Activated T-cell treated with anti-CD3 and anti-CD28 coated beads, Interleukin-2, amount 50 U/mL, for 48 hours (primary cell): ENCODE results near the gene FBXW8.
"Not testable (repeated sequence)": the region's sequence is repeated elsewhere in the genome, so short reads cannot be mapped to it uniquely, and the experiment has no call there.

ENCODE experiments used
- DNase-seq, 2 experiments: peaks; one replicate each; pipeline ENCODE4 v3.0.0-alpha.2; 2020

The FBXW8 gene

DNA sequence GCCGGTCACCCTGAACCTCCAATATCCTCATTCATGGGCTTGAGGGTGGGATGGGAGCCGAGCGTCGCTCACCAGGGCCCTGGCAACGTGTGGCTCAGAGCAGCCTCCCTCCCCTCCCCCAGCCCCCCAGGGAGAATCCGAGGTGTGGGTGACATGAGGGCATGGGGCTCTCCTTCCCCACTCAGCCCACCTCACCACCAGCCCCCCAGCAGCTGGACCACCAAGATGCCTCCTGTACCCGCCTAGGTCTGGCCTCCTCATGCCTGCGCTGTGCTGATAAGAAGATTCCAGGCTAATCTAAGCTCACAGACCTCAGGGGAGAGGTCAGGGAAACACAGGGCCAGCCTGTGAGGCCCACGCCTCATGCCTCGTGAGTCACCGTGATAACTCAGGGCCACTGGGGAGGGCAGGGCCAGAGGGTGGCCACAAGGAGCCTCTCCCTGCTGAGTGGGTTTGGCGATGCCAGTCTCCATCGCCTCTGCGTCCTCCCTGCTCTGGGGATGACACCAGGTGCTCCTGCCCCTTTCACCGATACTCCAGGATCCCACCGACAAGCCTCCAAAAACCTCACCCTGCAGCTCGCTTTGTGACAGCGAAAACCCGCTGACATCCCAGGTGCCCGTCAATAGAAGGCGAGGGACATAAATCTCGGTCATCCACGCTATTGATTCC is 131.6 kb downstream of the FBXW8 start:
- DNase-seq, result no peak

DNA sequence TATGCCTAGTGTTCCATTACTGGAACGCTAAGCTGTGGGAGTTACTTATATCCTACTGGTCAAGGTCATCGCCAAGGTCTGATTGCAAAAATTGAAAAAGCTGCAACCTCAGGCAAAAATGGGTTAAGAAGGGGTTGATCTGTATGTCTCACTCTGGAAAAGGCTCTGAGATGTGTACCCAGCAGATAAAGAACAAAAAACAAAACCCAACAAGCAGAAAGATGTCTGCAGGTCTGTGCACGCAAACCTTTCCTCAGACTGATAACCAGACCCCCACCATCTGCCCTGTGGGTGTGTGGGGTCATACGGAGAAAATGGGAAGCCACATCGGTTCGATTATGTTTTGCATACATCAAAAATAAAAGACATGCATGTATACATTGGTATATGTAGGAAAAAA is 132.1 kb downstream of the FBXW8 start:
- DNase-seq, result no peak

DNA sequence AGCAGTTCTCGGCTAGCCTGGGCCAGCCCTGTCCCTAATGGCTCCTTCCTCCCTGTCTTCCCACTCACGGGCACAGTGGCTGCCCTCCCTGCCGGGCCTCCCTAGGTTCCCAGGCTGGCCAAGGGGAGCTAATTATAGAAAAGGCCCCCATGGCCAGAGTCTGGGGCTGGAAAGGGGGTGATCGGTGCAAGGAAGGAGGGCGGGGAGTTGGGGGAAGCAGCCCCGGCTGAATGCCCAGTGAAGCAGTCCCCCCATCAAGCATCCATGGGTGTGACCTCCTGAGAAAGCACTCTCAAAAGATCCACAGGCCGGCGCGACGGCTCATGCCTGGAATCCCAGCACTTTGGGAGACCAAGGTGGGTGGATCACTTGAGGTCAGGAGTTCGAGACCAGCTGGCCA is 133.6 kb downstream of the FBXW8 start:
- DNase-seq, result no peak

DNA sequence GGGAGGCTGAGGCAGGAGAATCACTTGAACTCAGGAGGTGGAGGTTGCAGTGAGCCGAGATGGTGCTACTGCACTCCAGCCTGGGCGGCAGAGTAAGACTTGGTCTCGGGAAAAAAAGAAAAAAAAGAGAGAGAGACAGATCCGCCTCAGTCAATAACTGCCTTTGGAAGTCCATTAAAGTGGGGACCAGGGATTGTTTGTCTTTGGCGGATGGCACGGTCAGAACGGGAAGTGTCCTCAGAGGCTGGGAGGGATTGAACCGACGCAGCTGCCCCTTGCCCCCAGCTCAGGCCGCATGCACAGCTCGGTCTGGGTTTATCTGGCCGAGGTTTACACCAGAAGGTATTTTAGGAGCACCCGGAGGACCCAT is 134.0 kb downstream of the FBXW8 start:
- no peak for DNase-seq

DNA sequence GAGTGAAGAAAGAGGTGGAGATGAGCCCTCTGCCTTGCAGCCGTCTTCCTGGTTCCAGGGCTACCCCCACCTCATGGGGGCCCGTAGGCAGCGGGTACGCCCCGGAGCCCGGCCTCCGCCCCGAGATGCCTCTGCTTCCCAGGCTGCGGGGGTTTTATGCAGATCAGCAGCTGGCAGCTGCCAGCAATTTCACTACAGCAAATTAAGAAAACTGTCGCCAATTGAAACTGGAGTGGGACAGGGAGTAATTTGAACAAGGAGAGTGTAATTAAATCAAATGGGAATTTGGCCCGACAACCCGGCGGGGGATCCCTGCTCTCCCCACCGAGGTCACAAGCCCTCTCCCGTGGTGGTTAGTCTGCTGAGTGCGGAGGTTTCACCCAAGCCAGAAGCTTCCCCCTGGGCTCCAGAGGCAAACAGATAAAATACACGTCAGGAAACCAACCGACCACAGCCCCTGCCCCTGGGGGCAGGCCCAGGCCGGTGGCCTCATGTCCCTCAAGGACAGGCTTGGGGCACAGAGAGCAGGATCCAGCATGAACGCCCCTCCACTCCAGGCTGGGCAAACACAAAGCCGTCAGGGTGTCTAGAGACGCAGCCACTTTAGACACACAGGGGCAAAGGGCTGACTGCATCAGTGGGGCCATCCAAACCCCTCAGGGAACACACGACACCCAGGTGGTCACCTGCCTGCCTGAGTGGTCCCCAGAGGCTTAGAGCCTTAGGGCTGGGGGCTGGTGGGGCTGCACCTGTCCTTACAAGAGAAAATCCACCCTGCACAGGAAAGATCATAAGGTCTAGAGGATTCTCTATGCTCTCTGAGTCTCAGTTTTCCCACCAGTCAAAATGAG is 134.6 kb downstream of the FBXW8 start:
- DNase-seq, result no peak

DNA sequence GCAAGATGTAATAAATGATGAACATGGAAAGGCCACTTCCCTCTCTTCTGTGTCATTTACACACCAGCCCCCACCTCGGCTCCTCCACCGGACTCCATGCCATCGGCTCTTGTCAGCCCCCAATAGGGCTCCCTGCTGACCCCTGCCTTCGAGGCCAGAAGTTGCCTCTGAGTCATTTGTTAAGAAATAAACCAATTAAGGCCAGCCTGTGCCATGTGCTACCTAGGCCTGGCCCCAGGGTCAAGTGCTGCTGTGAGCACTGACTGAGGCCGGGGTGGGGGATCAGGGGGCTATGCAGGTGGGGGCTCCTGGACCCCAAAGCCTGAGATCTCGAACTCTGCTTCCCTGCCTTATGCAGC is 135.2 kb downstream of the FBXW8 start:
- DNase-seq, result no peak

DNA sequence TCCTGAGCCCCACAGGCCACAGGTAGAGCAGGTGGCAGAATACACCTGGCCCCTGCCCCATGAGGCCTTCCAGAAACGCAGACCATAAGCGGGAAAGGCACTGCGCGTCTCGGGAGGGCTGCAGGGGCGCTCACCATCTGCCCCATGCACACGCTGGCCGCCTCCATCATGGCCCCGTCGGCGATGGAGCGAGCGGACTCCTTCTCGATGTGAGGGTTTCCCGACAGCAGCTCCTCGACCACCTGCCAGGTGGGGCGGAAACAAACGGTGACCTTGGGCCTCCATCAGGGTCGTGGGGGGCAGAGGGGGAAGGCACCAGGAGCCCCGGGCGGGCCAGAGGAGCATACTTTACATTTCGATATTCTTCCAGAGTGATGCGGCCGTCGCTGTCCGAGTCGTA is 135.7 kb downstream of the FBXW8 start:
- DNase-seq, result no peak

DNA sequence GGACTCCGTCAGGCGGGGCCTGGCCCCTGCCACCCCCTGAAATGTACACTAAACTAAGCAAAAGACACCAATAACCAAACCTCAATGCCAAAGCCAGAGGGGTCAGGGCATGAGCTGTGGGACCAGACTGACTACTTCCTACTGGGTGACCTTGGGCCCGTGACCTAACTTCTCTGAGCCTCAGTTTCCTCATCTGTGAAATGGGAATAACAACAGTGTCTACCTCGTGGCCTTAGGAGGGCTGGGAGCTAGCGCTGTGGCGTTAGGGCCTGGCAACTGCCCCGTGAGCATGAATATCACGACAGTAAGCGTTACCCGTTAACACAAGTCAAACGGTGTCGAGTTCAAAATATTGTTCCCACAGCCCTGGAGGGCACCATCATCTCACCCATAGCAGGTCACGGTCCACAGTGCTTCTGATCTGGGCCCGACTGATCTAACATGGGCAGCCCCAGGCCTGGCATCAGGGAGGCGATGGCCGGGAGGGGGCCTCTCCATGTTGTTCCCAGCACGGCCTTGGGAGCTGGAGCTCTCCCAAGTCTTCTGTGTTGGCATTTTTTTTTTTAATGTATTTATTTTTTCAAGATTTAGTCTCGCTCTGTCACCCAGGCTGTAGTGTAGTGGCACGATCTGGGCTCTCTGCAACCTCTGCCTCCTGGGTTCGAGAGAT is 136.2 kb downstream of the FBXW8 start:
- no peak for DNase-seq

DNA sequence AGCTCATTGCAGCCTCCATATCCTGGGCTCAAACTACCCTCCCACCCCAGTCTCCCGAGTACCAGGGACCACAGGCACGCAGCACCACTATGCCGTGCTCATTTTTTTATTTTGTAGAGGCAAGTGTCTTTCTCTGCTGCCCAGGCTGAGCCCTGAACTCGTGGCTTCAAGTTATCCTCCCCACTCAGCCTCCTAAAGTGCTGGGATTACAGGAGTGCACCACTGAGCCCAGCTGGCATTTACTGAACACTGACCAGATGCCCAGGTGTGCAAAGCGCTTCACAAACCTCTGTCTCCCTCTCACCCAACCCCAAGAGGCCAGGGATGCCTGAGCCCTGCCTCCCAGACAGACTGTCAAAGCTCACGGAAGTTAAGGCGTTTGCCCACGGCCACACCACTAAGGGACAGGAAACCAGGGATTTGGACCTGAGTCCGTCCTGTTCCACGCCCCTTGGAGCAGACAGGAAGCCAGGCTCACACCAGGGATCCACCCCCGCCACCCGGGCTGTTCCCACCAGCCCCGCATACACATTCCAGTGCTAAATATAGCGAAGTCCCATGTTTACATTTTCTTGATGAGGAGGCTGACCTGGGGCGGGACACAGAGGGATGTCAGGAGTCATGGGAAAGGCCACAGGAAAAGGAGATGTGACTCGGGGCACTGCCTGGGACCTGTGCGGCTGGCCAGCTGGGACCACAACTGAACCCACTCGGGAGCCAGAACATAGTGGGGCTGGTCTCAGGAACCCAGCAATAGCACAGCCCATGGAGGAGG is 137.2 kb downstream of the FBXW8 start:
- no peak for DNase-seq

DNA sequence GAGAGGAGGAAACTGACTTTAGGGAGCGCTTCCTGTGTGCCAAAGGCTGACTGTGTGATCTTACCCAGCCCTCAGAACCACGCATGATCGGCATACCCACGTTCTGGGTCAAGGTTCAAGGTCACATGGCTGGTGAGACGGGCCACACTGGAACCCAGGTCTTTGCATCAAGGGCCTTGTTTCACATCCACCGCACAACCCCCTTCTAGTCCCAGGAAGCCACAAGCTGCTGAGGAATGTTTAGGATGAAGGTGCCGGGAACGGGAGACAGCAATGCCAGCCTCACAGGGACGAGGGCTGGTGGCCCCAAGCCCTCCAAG is 137.8 kb downstream of the FBXW8 start:
- DNase-seq, result no peak

DNA sequence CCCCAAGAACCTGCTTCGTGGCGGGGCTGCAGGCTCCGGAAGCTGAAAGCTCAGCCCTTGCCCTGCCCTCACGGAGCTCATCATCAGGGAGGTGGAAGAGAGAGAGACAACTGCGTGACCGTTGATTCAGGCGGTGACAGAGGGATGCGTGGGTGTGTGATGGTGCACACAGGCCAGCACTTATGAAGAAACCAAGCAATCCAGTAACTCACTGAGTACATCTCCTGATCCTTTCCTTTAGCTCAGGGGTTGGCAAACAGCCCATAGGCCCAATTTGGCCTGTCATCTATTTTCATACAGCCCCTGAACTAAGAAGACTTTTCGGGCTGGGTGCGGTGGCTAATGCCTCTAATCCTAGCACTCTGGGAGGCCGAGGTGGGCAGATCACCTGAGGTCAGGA is 138.5 kb downstream of the FBXW8 start:
- DNase-seq, result no peak

DNA sequence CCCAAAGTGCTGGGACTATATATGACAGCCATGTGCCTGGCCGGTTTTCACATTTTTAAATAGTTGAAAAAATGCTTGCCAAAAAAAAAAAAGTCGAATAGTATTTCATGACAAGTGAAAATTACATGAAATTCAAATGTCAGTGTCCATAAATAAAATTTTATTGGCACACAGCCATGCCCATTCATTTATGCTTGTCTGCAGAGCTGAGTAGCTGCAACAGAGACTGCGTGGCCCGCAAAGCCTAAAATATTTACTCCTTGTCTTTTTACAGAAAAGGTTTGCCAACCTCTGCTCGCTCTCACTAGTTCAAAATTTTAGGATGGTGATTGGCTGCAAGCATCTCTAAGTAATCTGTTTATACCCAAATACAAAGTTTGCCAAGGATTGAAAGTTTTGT is 139.3 kb downstream of the FBXW8 start:
- DNase-seq, result no peak

DNA sequence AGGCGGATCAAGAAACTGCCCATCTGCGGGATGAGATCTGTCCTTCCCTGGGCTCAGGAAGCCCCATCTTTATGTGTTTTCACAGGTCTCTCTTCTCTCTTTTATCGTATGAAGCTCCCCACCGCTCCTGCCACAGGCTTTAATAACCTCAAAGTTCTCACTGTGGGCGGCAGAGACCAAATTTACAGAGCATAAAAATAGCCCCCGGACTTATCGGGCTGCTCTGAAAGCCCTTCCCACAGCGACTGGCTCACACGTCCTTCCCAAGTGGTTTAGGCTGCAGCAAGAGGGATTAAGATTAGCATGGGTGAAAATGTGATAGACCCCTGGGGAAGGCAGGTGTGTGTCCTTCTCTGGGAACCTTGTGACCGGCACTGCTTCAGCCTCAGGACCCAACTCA is 140.6 kb downstream of the FBXW8 start:
- DNase-seq, result no peak

DNA sequence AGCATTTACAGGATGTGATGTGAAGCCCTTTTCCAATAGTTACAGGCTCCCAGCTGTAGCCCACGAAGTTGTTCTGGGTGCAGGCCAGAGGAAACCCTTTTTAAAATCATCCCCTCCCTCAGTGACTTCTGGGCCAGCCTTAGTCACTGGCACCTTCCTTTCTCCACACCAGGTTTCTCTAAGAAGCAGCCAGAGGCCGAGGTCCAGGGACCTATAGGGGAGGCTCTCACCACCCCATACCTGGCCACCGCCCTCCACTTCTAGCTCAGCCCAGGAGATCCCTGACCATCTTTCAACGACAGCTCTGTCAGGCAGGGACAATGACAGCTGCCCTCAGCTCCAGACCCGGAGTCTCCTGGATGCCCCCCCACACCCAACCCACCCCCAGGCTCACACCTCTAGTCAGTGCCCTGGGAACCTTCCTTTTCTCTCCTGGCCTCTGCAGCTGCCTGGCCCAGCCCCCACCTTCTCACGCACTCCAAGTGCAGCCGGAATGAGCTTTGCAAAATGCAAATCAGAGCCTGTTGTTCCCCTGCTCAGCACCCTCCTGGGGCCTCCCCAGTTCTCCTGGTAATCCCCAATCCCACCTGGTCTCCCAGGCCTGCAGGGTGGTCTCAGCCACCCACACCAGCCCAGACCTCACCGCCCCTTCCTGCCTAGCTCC is 141.8 kb downstream of the FBXW8 start:
- no peak for DNase-seq

DNA sequence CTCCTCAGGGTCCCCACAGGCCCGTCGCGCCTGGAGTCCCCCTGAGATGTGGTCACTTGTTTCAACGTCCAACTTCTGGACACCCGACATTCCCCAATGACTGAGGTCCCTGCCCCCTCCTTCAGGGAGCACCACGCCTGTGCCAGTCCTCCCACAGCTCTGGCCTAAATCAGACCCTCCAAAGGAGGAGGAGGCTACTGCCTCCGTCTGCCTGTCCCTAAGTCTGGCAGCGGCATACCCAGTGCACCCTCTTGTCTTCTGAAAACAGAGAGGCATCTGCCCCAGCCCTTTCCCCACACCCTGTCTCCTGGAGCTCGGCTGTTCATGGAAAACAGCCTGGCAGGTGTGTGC is 142.3 kb downstream of the FBXW8 start:
- DNase-seq, result no peak

DNA sequence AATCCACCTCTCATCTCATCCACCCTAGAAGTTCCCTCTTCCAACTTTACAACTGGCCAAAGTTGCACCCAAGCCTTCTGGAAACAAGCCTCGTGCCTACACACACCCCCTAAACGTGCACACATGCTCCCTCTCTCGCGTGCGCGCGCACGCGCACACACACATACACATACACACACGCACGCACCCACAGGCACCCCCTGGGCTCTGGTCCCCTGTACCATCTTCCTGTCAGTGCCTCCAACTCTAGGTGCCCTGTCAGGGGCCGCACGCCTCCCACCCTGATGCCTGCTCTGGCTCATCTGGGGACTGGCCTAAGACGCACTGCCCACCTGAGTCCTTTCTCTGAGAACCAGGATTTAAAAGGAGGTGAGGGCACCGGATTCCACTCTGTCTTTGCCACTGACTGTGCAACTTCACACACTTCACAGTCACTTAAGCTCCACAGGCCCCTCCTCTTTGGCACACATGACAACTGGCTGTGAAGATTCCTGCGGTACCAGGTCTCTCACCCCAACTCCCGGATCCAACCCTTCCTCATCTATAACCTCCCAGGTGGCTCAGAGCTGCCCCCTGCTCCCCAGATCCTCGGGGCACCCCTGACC is 142.9 kb downstream of the FBXW8 start:
- no peak for DNase-seq

DNA sequence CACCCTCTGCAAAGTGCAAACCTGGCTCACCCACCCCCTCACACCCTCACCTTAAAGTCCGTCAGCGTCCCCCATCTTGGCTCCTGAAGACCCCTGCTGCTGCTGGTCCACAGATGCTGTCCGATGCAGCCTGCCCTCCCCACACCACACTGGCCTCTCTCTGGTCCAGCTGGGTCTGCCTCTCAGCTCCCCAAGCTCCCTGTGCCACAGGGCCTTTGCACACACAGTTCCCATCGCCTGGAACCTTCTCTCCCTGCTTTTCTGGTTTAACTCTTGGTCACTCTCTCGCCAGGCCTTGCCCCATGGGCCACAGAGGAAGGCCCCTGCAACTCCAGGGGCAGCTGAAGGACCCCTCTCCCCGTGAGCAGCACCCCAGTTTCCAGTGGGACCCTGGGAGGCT is 143.5 kb downstream of the FBXW8 start:
- no peak for DNase-seq

DNA sequence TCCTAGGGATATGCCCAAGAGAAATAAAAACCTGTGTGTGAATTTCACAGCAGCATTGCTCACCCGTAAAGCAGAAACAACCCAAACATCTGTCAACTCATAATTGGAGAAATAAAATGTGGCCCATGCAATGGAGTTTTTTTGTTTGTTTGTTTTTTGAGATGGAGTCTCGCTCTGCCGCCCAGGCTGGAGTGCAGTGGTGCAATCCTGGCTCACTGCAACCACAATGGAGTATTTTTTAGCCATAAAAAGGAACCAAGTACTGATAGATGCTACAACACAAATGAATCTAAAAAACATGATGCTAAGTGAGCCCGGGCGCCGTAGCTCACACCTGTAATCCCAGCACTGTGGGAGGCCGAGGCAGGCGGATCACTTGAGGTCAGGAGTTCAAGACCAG is 146.9 kb downstream of the FBXW8 start:
- not testable (repeated sequence) for DNase-seq

DNA sequence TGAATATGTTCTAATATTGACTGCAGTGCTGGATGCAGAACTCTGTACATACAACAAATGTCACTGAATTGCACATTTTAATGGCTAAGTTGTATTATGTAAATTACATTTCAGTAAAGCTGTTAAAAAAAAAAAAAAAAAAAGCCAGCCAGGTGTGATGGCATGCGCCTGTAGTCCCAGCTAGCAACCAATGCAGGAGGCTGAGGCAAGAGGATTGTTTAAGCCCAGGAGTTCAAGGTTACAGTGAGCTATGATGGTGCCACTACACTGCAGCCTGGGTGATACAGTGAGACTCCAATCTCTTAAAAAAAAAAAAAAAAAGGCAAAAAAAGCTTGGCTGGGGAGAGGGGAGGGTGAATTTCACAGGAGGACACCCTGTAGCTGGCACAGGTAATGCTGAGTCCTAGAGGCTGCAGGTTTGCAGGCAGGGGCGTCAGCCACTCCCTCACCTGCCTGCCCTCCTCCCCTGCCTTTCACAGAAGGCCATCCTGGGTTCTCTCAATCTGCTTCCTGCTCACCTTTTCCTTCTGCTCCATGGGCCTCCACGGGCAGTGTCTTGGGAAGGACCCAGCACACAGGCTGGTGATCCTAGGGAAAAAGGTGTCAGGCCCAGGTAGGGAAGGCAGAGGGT is 147.8 kb downstream of the FBXW8 start:
- DNase-seq, result no peak

DNA sequence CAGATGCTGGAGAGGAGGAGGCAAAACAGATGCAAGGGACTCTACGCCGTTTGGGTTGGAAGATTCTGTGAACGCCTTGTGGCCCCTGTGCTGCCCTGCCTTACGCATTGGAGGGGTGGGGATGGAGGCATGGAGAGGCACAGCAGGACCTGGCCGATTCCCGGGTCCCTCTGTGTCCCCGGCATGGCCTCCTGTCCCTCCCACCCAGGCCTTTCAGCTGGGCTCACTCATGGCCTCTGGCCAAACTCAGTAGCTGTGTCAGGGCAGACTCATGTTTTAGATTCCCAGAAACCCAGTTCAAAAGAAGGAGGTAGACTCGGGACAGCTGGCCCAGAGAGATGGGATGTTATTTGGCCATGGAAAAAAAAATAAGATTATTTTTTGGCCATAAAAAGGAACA is 148.4 kb downstream of the FBXW8 start:
- DNase-seq, result no peak

DNA sequence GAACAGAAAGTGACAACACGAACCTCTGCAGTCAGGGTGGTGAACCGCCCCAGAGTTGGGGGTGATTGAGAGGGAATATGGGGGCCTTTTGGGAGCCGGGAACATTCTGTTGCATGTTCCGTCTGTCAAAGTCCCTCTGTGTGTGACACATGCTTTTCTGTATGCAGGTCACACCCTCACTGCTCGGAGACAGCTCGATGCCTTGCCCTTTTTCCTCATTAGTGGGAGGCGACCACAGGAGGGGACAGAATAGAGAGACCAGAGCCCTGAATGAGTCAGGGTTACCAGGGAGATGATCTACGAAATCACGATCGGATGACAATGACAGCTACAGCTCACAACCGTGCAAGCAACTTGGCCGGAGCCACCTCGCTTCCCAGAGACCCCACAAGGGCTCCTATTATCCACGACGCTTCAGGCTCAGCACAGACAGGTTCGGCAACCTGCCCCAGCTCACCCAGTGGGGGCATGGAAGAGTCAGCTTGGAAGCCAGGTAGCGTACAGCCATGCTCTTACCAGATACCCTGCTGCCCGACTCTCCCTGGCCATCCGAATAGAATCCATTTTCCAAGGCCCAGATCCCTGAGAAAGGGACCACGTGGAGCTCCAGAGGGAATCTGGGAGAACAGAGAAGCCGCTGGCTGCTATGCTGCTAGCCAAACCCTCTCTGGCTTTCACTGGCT is 149.6 kb downstream of the FBXW8 start:
- no peak for DNase-seq

DNA sequence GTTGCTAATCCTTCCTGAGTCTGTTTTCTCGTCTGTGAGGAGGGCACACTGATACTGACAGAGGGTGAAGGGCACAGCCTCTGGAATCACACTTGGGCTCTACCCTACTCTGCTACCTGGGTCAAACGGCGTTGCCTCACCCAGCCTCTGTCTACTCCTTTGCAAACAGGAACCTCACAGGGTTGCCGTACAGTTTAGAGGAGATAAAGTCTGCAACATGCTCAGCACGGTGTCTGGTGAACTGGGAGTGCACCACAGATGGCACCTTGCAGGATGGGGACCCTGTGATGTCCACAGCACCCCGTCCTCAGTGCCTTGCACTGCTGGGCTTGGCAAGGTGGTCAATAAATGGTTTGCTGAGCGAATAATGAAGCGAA is 150.2 kb downstream of the FBXW8 start:
- no peak for DNase-seq
